ENCODE data around the gene ARHGAP31. TPM values are rescaled to one million over a fixed set of nuclear protein-coding genes. Genes with fewer than 3 reads are reported as not detected.

The ARHGAP31 gene
- total and polyA plus RNA-seq, 2 of the 8 experiments (the other 6 are each of a cell fraction or from before 2014, with no cell fraction given): 1.1 to 7.6 TPM

- no peak overlapping the region for H4K91ac ChIP-seq (replicated peaks; ENCODE audit: insufficient read length, low read length)
- H3K36me3 ChIP-seq (ENCODE audit: control insufficient read depth in 2 of 4, insufficient read depth in 4 of 4, low read length in 3 of 4): peaks cover 2 to 24% (median 11%) of the 10 kb centered on the region in 4 experiments; a peak in 6 of 8 replicates
- no peak overlapping the region for H3K14ac ChIP-seq (ENCODE audit: insufficient read length)
- H3K27me3 ChIP-seq (replicated peaks in 1 of 4; ENCODE audit: control insufficient read depth in 3 of 4, extremely low read depth in 1 of 4, insufficient read depth in 3 of 4, low read length in 3 of 4): no peaks in the 10 kb centered on the region
- H2AFZ ChIP-seq (ENCODE audit: low read length): no peak overlapping the region
- no peak overlapping the region for H3K4ac ChIP-seq (replicated peaks; ENCODE audit: insufficient read length, low read depth, low read length)
- no peaks in the 10 kb centered on the region for H3K4me1 ChIP-seq (replicated peaks in 1 of 4; ENCODE audit: control insufficient read depth in 3 of 4, insufficient read depth in 4 of 4, low read length in 3 of 4)
- no peak overlapping the region for H3K18ac ChIP-seq (ENCODE audit: extremely low read depth, low read length)
- no peak for FAIRE-seq
- no peak overlapping the region for H4K8ac ChIP-seq (ENCODE audit: extremely low read depth, insufficient read depth, low read length)
- no peak overlapping the region for H3K4me2 ChIP-seq (ENCODE audit: insufficient read depth in 1 of 2, low read depth in 2 of 2, low read length in 2 of 2)
- H3K9me3 ChIP-seq (ENCODE audit: insufficient read depth in 2 of 2, low read depth in 1 of 2, low read length in 1 of 2): no peaks in the 10 kb centered on the region
- no peak overlapping the region for H2BK12ac ChIP-seq (ENCODE audit: low read depth, low read length)
- H3K4me3 ChIP-seq (ENCODE audit: extremely low read depth in 1 of 4, insufficient read depth in 2 of 4, low read depth in 3 of 4, low read length in 4 of 4): no peak overlapping the region
- H2BK120ac ChIP-seq (replicated peaks; ENCODE audit: low read depth, low read length): no peak overlapping the region
- no peak overlapping the region for H3K56ac ChIP-seq (replicated peaks; ENCODE audit: insufficient read length, low read depth, low read length)
- H3K27ac ChIP-seq (ENCODE audit: low read depth, low read length): no peak overlapping the region
- H4K20me1 ChIP-seq (replicated peaks in 1 of 2; ENCODE audit: control insufficient read depth in 1 of 2, insufficient read depth in 2 of 2, low read length in 2 of 2): no peaks in the 10 kb centered on the region
- POLR2A ChIA-PET (ENCODE audit: partially characterized antibody): no interaction called here
- H2BK20ac ChIP-seq (ENCODE audit: low read length): no peak overlapping the region
- CTCF ChIA-PET (ENCODE audit: partially characterized antibody): interaction anchor here (0.9 kb wide), 1 partner anchor 15 kb away, joined by 3 read pairs; no protein-coding TSS in a partner anchor
- no peak overlapping the region for H2BK5ac ChIP-seq (ENCODE audit: low read depth, low read length)
- DNase-seq (ENCODE audit: low read depth in 1 of 2, low spot score in 2 of 2): no peak
- no peaks in the 10 kb centered on the region for H3K79me1 ChIP-seq (ENCODE audit: low read depth, low read length)
- H3K9ac ChIP-seq (replicated peaks in 1 of 4; ENCODE audit: extremely low read depth in 1 of 4, low read depth in 3 of 4, low read length in 3 of 4): no peak overlapping the region
- no peak overlapping the region for H2BK15ac ChIP-seq (ENCODE audit: low read length)
- H2AK5ac ChIP-seq (ENCODE audit: low read depth, low read length): no peak overlapping the region
- H4K5ac ChIP-seq (ENCODE audit: insufficient read length, low read depth, low read length): no peak overlapping the region
- no peaks in the 10 kb centered on the region for H3K23me2 ChIP-seq (ENCODE audit: low read depth, low read length)
- no peaks in the 10 kb centered on the region for H3K79me2 ChIP-seq (ENCODE audit: control insufficient read depth in 1 of 2, insufficient read depth in 2 of 2, low read length in 2 of 2)
- no peak overlapping the region for H3K23ac ChIP-seq (ENCODE audit: insufficient read length)
- no peak for TF ChIP-seq JUN (IDR thresholded peaks at IDR 0.05; ENCODE audit: low read depth, low read length)
- no peak for TF ChIP-seq EZH2 (IDR thresholded peaks at IDR 0.05; ENCODE audit: low read depth, low read length, severe bottlenecking)
- TF ChIP-seq KDM5A (IDR thresholded peaks at IDR 0.05; ENCODE audit: low read length): no peak
- TF ChIP-seq PHF8 (conservative IDR thresholded peaks at IDR 0.05; ENCODE audit: low read depth, low read length): no peak
- no peak for TF ChIP-seq SIX5 (IDR thresholded peaks at IDR 0.05; ENCODE audit: low read depth, low read length)
- no peak for TF ChIP-seq RAD21 (IDR thresholded peaks at IDR 0.05 in 1 of 2, conservative IDR thresholded peaks at IDR 0.05 in 1 of 2; ENCODE audit: low read depth in 2 of 2, low read length in 2 of 2)
- TF ChIP-seq BACH1 (IDR thresholded peaks at IDR 0.05; ENCODE audit: low read length): no peak
- no peak for TF ChIP-seq MAX (IDR thresholded peaks at IDR 0.05)
- TF ChIP-seq ATF2 (IDR thresholded peaks at IDR 0.05; ENCODE audit: low read length): no peak
- TF ChIP-seq SP1 (IDR thresholded peaks at IDR 0.05; ENCODE audit: low read depth, low read length): no peak
- no peak for TF ChIP-seq POLR2AphosphoS5 (IDR thresholded peaks at IDR 0.05; ENCODE audit: low read depth, low read length)
- TF ChIP-seq NRF1 (IDR thresholded peaks at IDR 0.05; ENCODE audit: low read depth, low read length): no peak
- no peak for TF ChIP-seq SP2 (IDR thresholded peaks at IDR 0.05; ENCODE audit: low read length)
These were observed 149.0 kb downstream of the ARHGAP31 start for GRCh38 chr3:119443179-119443578.

Data from H1 (cell line).